Subcutaneous adipose tissue (tissue), 4 donors: ENCODE data around the gene TM4SF18. TPM values are rescaled to one million over a fixed set of nuclear protein-coding genes. Genes with fewer than 3 reads are reported as not detected.

Source experiments
- CTCF ChIP-seq: fragments of 450-650 bp; IDR thresholded peaks from one replicate; pipeline ENCODE4 v1.5.1; 2016; ENCODE audit warnings: low read depth, mild to moderate bottlenecking, control low read depth, antibody characterized with exemption, moderate library complexity
- total RNA-seq, 4 donors: library from RNA; depleted of rRNA; stranded (reverse); fragments of >200 nt; gene quantifications; one replicate each; pipeline ENCODE4 v1.1.0, GENCODE V29; 2016

Gene TM4SF18
- total RNA-seq, 4 donors from 2014 or later: 4.4 to 30.0 (median 13.3) TPM

- TF ChIP-seq CTCF: no peak
Measured at GRCh38 chr3:149319750-149320149, 13.7 kb downstream of the TM4SF18 start.

- no peak for TF ChIP-seq CTCF
Measured at GRCh38 chr3:149317072-149317471, 16.4 kb downstream of the TM4SF18 start.

DNA sequence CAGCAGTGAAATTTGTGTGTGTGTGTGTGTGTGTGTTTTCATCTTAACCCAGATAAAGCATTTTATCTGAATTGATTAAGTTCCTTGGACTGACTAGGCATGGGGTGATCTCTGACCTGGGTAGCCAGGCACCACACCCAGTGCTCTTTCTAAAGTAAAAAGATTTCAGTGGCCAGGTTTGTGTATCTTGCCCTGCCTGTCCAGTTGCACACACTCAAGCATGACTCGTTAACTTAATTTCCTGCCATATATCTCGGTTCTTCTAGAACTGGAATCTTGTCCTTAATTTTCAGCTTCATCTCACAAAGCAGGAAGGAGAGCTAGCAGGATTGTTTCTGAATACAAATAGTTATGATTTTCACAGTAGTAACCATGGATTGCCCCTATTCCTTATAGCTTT is 17.0 kb downstream of the TM4SF18 start:
- no peak for TF ChIP-seq CTCF

- no peak for TF ChIP-seq CTCF
Measured at GRCh38 chr3:149315694-149316093, 17.7 kb downstream of the TM4SF18 start.

GRCh38 chr3:149314807-149315578 is 18.4 kb downstream of the TM4SF18 start:
- no peak for TF ChIP-seq CTCF

- no peak for TF ChIP-seq CTCF
Measured at GRCh38 chr3:149313542-149313941, 19.9 kb downstream of the TM4SF18 start.

DNA sequence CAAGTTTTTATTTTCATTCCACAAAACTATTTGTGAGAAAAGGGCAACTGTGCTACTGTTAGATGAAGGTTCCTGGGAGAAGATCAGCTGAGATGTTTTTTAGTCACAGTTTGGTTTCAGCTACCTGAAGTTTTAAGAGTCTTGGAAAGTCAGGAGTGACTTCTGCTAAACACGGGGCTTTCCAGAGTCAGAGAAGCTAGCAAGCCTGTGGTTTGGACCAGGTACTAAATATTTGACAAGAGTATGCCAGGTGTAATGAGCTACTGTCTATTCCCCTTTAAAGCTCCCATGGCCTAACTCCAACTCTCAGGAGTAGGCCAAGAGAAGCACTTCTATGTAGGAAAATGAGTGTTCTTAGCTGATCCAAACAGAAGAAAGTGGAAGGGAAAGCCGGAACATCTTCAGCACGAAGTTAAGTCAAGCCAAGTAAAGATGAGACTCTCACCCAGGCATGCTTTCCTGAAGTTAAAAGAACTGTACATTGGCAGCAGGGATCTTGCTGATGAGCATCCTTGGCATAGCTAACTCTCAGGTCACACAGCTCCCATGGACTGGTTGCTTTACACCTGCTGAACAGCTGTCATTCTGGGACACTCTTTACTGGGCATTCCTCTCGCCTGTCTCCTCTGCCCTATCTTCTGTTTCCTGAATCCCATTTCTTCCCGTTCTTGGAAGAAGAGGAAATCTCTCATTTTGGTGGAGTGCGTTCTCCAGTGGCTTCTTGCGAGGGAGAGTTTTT is 22.5 kb downstream of the TM4SF18 start:
- TF ChIP-seq CTCF: no peak
